Bladder microvascular endothelial cell (primary cell): ENCODE data around the gene RASSF5. TPM values are rescaled to one million over a fixed set of nuclear protein-coding genes. Genes with fewer than 3 reads are reported as not detected.

Experiments
- total RNA-seq: library from RNA; depleted of rRNA; stranded (reverse); fragments of >200 nt; gene quantifications from 2 replicates; pipeline ENCODE4 v1.2.3, GENCODE V29; 2014

The RASSF5 gene
- 0.06 and 0.16 TPM in 2 replicates for total RNA-seq

GRCh38 chr1:206507284-206508129 is at the start of gene RASSF5:
RASSF5 (plus strand) TSS chr1:206507531; CDS start chr1:206507603, 72 bp downstream.

GRCh38 chr1:206469933-206470691 is 37.2 kb upstream of the RASSF5 start, which contains the start of gene IKBKE:
IKBKE (plus strand) TSS chr1:206470476; CDS start chr1:206473228, 2,752 bp downstream.

GRCh38 chr1:206612129-206612876 is 105.0 kb downstream of the RASSF5 start, which contains the start of gene EIF2D:
EIF2D (minus strand) TSS chr1:206612465; CDS start chr1:206612342, 123 bp downstream.

DNA sequence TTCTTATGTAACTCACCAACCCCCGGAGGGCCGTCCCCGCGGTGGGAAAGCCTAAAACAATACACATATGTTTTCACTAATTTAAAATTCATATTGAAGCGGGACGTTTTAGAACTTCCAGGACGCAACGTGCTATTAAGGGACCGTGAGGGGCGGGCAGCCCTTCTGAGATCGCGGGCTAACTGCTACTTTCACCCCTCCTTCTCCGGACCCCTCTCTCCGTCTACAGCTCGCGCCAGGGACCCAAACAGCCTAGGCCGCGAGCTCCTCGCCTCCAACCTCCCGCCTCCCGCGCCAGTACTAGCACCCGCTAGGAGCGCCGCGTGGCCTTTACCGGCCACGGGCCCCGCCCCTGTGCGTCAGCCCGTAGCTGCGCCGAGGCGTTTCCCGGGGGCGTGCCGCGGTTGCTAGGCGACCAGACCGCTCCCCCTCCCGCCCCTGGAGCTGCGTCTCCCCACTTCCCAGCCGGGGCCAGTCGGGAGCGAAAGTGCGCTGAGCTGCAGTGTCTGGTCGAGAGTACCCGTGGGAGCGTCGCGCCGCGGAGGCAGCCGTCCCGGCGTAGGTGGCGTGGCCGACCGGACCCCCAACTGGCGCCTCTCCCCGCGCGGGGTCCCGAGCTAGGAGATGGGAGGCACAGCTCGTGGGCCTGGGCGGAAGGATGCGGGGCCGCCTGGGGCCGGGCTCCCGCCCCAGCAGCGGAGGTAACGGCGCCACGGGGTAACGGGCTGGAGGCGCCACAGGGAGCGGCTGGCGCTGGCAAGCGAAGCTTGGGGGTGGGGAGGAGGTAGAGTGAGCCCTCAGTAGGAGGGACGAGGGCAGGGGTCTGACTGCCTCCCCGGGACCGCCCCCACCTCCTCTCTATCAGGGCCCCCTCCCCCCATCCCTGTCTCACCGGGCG is 128.0 kb downstream of the RASSF5 start, which contains the start of gene DYRK3:
TSS of gene DYRK3 (plus strand) at position 457 of the 898 bp plus-strand sequence. CDS start at position 625, 168 bp downstream.

Other genes with a start within 250 kb of the RASSF5 start
- 6.5 and 35.0 TPM in 2 replicates for gene IKBKE, start 37.1 kb upstream of the RASSF5 start, total RNA-seq
- gene EIF2D, start 104.9 kb downstream of the RASSF5 start, total RNA-seq, result 39.3 and 61.5 TPM in 2 replicates
- 9.2 and 9.3 TPM in 2 replicates for gene DYRK3, start 128.0 kb downstream of the RASSF5 start, total RNA-seq
- gene MAPKAPK2, start 177.4 kb downstream of the RASSF5 start, total RNA-seq, result 22.5 and 48.8 TPM in 2 replicates